ENCODE results near the gene CAPN12. TPM values are rescaled to one million over a fixed set of nuclear protein-coding genes. Genes with fewer than 3 reads are reported as not detected.
A peak's percentile ranks its signal among the peaks of the same experiment; 100 is the strongest.

The CAPN12 gene
- polyA plus RNA-seq, 3 donors = 1.8 TPM; not detected in 2

DNA sequence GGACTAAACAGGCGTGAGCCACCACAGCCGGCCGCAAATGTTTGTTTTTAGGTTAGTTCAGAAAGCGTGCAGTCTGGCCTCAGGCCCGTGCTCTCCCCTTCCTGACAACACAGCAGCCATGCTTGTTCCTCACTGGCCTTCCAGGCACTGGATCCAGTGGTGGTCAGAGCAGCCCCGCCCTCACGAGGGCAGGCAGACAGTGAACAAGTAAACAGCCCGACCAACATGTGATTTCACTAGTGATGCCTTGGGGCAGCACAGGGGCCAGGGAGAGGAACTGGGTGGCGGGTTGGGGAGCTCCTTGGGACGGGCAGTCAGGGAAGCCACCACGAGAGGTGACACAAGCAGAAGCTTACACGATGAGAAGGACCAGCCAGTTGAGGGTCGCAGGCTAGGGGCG is 40.8 kb downstream of the CAPN12 start:
- no peak overlapping the region for H3K4me3 Mint-ChIP-seq
- H3K4me2 ChIP-seq (replicated peaks; ENCODE audit: extremely low read depth, low read length, poor library complexity, severe bottlenecking) = no peak overlapping the region
- H4K20me1 ChIP-seq (ENCODE audit: insufficient read depth, low read length) = peaks cover 62% of the 10 kb centered on the region
- H3K79me2 ChIP-seq (ENCODE audit: insufficient read depth, low read length) = peaks cover 60% of the 10 kb centered on the region
- H3K4me1 ChIP-seq (ENCODE audit: control insufficient read depth in 1 of 2, insufficient read depth in 2 of 2, low read length in 2 of 2) = peaks cover 8 to 9% of the 10 kb centered on the region in 2 donors
- H3K27me3 ChIP-seq (ENCODE audit: control insufficient read depth in 2 of 2, insufficient read depth in 2 of 2, low read length in 2 of 2) = no peaks in the 10 kb centered on the region
- H3K4me1 Mint-ChIP-seq = peaks cover 11% of the 10 kb centered on the region
- no peak overlapping the region for H3K4me3 ChIP-seq (replicated peaks in 1 of 3; ENCODE audit: low read depth in 2 of 3, low read length in 3 of 3)
- no peak for TF ChIP-seq CTCF (IDR thresholded peaks at IDR 0.05)
- no peak overlapping the region for H3K9ac ChIP-seq (ENCODE audit: insufficient read depth, low read length, poor library complexity, severe bottlenecking)
- no peak for DNase-seq
- intact Hi-C loops (cut with micrococcal nuclease) = no loop called here
- H3K36me3 ChIP-seq (replicated peaks in 1 of 2; ENCODE audit: control insufficient read depth in 1 of 2, insufficient read depth in 2 of 2, low read length in 2 of 2) = peaks cover 83 to 88% of the 10 kb centered on the region in 2 donors
- H3K9me3 ChIP-seq (replicated peaks in 1 of 2; ENCODE audit: control insufficient read depth in 1 of 2, insufficient read depth in 1 of 2, low read length in 2 of 2) = no peaks in the 10 kb centered on the region
- peaks cover 80 to 90% of the 10 kb centered on the region in 2 donors for H3K36me3 Mint-ChIP-seq
- no peak overlapping the region for H3K27ac ChIP-seq (ENCODE audit: low read depth in 1 of 2, low read length in 2 of 2)
- no peaks in the 10 kb centered on the region for H3K27me3 Mint-ChIP-seq (ENCODE audit: low read depth in 3 of 3)
- no peak overlapping the region for H2AFZ ChIP-seq (ENCODE audit: insufficient read depth, low read depth, low read length, poor library complexity, severe bottlenecking)
- H3K9me3 Mint-ChIP-seq = peaks cover 0 to 1% (median 0%) of the 10 kb centered on the region in 7 donors
- peak overlapping the region in 4 of 7 donors; percentile 50 to 75 (median 68) for H3K27ac Mint-ChIP-seq
- WGBS (ENCODE audit: insufficient coverage) = 94% methylated on average over 13 of the region's 14 CpGs

- Histone ChIP-seq H3K27ac (ENCODE audit: low read depth in 1 of 2, low read length in 2 of 2) (peak overlapping the region in 1 of 2 donors; percentile 36), H2AFZ (ENCODE audit: insufficient read depth, low read depth, low read length, poor library complexity, severe bottlenecking) (no peak overlapping the region), H3K4me2 (replicated peaks; ENCODE audit: extremely low read depth, low read length, poor library complexity, severe bottlenecking) (no peak overlapping the region), H3K36me3 (replicated peaks in 1 of 2; ENCODE audit: control insufficient read depth in 1 of 2, insufficient read depth in 2 of 2, low read length in 2 of 2) (peaks cover 71 to 88% of the 10 kb centered on the region in 2 donors), H3K79me2 (ENCODE audit: insufficient read depth, low read length) (peaks cover 69% of the 10 kb centered on the region), H3K27me3 (ENCODE audit: control insufficient read depth in 2 of 2, insufficient read depth in 2 of 2, low read length in 2 of 2) (no peaks in the 10 kb centered on the region), H3K4me1 (ENCODE audit: control insufficient read depth in 1 of 2, insufficient read depth in 2 of 2, low read length in 2 of 2) (peaks cover 8 to 9% of the 10 kb centered on the region in 2 donors), H3K9ac (ENCODE audit: insufficient read depth, low read length, poor library complexity, severe bottlenecking) (no peak overlapping the region), H3K9me3 (replicated peaks in 1 of 2; ENCODE audit: control insufficient read depth in 1 of 2, insufficient read depth in 1 of 2, low read length in 2 of 2) (no peaks in the 10 kb centered on the region), H3K4me3 (replicated peaks in 1 of 3; ENCODE audit: low read depth in 2 of 3, low read length in 3 of 3) (no peak overlapping the region), H4K20me1 (ENCODE audit: insufficient read depth, low read length) (peaks cover 74% of the 10 kb centered on the region)
- no peak for DNase-seq
- Mint-ChIP-seq H3K9me3 (peaks cover 0 to 1% (median 0%) of the 10 kb centered on the region in 7 donors), H3K4me1 (peaks cover 20% of the 10 kb centered on the region), H3K27ac (no peak overlapping the region), H3K27me3 (ENCODE audit: low read depth in 3 of 3) (no peaks in the 10 kb centered on the region), H3K4me3 (no peak overlapping the region), H3K36me3 (peaks cover 69 to 85% of the 10 kb centered on the region in 2 donors)
- no peak for TF ChIP-seq CTCF (IDR thresholded peaks at IDR 0.05)
- intact Hi-C loops (cut with micrococcal nuclease) = no loop called here
- 96% methylated on average over 7 of the region's 14 CpGs for WGBS (ENCODE audit: insufficient coverage)
Observed at GRCh38 chr19:38702278-38702677, 42.0 kb downstream of the CAPN12 start.
